Psoas muscle (tissue), 8 donors: ENCODE data around the gene TAGLN. TPM values are rescaled to one million over a fixed set of nuclear protein-coding genes. Genes with fewer than 3 reads are reported as not detected.

Experiments
- ATAC-seq, 4 donors: fragments of 200-7000 bp; cut with Tn5 transposase; one replicate each; pipeline ENCODE4 v1.9.1; 2020; ENCODE audit warnings: moderate library complexity in 3 of 4, mild to moderate bottlenecking in 2 of 4
- DNase-seq, 2 donors: peaks; one replicate each; pipeline ENCODE4 v3.0.0-alpha.2; 2020
- H3K27ac ChIP-seq: fragments of 200-600 bp; one replicate; pipeline ENCODE4 v1.8.0; 2022
- H3K27me3 ChIP-seq, 3 donors: fragments of 200-600 bp in 1 of 3; one replicate each; pipeline versions ENCODE4 v1.6.1 to v1.8.0; 2013 to 2022; ENCODE audit warnings: low read length in 2 of 3, mild to moderate bottlenecking in 2 of 3, moderate library complexity in 1 of 3; ENCODE audit not compliant: insufficient read depth in 3 of 3
- H3K36me3 ChIP-seq, 2 donors: fragments of 200-600 bp in 1 of 2; one replicate each; pipeline versions ENCODE4 v1.6.1 to v1.8.0; 2013 to 2022; ENCODE audit warnings: low read depth in 1 of 2, mild to moderate bottlenecking in 1 of 2, moderate library complexity in 1 of 2; ENCODE audit not compliant: insufficient read depth in 1 of 2
- H3K4me1 ChIP-seq: fragments of 200-600 bp; one replicate; pipeline ENCODE4 v1.8.0; 2022
- H3K4me3 ChIP-seq: fragments of 200-600 bp; one replicate; pipeline ENCODE4 v1.8.0; 2022; ENCODE audit warnings: mild to moderate bottlenecking
- H3K9me3 ChIP-seq: fragments of 200-600 bp; one replicate; pipeline ENCODE4 v1.8.0; 2022
- WGBS, 3 donors: extraction: QIAGEN DNeasy Blood & Tissue Kit; methylation state at CpG; one replicate each; pipeline versions ENCODE4 v1.1.6 to v1.1.7; 2013; 5-methylcytosine and 5-hydroxymethylcytosine counted together
- intact Hi-C, 2 donors: fragments of 100-400 bp; cut with DNase I; formaldehyde crosslinking; loops; one replicate each; pipeline versions ENCODE4 v1.11.0 to v1.14.2; 2022
- polyA plus RNA-seq, 3 donors: library from polyadenylated mRNA; stranded (reverse); fragments of 200-250 nt; gene quantifications; one replicate each; pipeline ENCODE4 v1.2.3, GENCODE V29; 2013
- total RNA-seq, 4 donors: library from RNA; stranded (reverse); fragmentation: NEBNext Ultra II Directional in 2 of 4; extraction: Animal tissue kit (Norgen Biotek cat#: 25700) in 2 of 4; gene quantifications; one replicate each; pipeline versions ENCODE4 v1.2.1 to v1.2.4, GENCODE V29; 2021 to 2023
- TF ChIP-seq, protein P1 (sequence below): fragments of 200-600 bp; IDR thresholded peaks from one replicate; pipeline ENCODE4 v1.8.0; 2022; ENCODE audit warnings: antibody characterized with exemption
- donor health status: healthy with polysubstance abuse.
- donor health status: DM: no; HTN: no; CAD: no; lungs with moderate emphysema.
- donor health status: Bipolar disorder and iron deficiency.
- donor health status: healthy.
- donor health status: DM: yes; HTN: yes; CAD: no.
- donor health status: DM: no; HTN: no; CAD: no.
- donor health status: DM: no; HTN: no; CAD: no.
- donor health status: DM: yes; HTN: yes; CAD: no.

Gene TAGLN
- total and polyA plus RNA-seq, 7 donors = 36.2 to 140 (median 73.0) TPM

DNA sequence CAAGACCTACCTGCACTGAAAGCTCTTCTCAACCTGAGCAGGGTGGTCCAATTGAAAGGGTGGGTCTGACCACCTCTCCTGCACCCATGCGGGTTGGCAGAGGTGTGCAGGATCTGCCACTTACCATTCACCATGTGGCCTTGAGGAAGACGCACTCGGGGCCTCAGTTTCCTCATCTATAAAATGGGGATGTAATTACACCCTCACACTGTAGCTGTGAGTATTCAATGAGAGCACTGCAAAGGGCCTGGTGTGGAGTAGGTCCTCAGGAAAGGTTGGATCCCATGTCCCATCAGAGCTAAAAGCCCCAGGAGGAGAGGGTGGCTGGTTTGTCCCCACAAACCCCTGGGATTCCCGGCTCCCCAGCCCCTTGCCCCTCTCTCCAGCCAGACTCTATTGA, 557 bp upstream of the TAGLN start:
- TF ChIP-seq, protein P1, sequence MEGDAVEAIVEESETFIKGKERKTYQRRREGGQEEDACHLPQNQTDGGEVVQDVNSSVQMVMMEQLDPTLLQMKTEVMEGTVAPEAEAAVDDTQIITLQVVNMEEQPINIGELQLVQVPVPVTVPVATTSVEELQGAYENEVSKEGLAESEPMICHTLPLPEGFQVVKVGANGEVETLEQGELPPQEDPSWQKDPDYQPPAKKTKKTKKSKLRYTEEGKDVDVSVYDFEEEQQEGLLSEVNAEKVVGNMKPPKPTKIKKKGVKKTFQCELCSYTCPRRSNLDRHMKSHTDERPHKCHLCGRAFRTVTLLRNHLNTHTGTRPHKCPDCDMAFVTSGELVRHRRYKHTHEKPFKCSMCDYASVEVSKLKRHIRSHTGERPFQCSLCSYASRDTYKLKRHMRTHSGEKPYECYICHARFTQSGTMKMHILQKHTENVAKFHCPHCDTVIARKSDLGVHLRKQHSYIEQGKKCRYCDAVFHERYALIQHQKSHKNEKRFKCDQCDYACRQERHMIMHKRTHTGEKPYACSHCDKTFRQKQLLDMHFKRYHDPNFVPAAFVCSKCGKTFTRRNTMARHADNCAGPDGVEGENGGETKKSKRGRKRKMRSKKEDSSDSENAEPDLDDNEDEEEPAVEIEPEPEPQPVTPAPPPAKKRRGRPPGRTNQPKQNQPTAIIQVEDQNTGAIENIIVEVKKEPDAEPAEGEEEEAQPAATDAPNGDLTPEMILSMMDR = no peak
- Histone ChIP-seq H3K4me3 (peak overlapping the region; percentile 58), H3K9me3 (no peaks in the 10 kb centered on the region), H3K4me1 (no peaks in the 10 kb centered on the region), H3K27ac (peak overlapping the region; percentile 56), H3K36me3 (peaks cover 0 to 25% of the 10 kb centered on the region in 2 donors), H3K27me3 (no peaks in the 10 kb centered on the region)
- WGBS, 3 donors = 62 to 72% (median 69%) methylated on average over 4 of the region's 4 CpGs
- DNase-seq (no peak), ATAC-seq (no peak)
- intact Hi-C loops = no loop called here

GRCh38 chr11:117199916-117200812, 994 bp downstream of the TAGLN start:
- Histone ChIP-seq H3K27me3 (no peaks in the 10 kb centered on the region), H3K36me3 (peaks cover 0 to 35% of the 10 kb centered on the region in 2 donors), H3K9me3 (no peaks in the 10 kb centered on the region), H3K4me1 (no peaks in the 10 kb centered on the region), H3K4me3 (peak overlapping the region; percentile 58), H3K27ac (peak overlapping the region; percentile 56)
- intact Hi-C loops = no loop called here
- DNase-seq (no peak), ATAC-seq (no peak)
- 64 to 68% (median 64%) methylated on average over 13 of the region's 13 CpGs for WGBS, 3 donors
- TF ChIP-seq, protein P1 = no peak

- no peak for DNase-seq
Measured at GRCh38 chr11:117200813-117201657, 1.9 kb downstream of the TAGLN start.

DNA sequence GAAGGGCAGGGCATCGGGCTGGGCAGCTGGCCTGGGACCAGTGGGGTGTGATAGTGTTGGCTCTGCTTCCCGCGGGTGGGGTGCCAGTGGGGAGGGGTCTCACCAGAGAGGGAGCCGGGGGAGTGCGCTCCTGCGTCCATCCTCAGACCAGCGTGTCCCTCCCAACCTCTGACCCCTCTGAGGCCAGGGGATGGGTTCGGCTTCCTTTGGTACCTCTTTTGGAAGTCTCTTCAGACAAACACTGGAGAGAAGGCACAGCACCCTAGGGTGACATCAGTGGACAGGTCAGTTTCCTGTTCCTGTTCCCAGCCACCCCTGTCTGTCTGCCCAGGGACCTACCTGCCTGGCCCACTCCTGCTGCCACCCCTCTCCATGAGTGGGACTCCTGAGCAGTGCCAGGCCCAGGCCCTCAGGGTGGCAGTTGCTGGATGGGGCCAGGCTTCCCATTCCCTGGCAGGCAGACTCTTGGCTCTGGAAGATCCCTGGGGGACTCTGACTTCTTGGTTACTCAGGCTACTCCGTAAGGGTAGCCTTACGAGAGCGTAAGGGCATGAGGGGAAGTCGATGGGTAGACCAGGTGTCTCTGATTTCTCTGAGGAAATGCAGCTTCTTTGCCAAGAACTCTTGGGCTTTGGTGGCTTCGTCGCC, 2.6 kb downstream of the TAGLN start:
- 32 to 63% (median 39%) methylated on average over 12 to 14 of the region's 14 CpGs for WGBS, 3 donors
- Histone ChIP-seq H3K4me3 (peak overlapping the region; percentile 58), H3K36me3 (peaks cover 0 to 25% of the 10 kb centered on the region in 2 donors), H3K27ac (peak overlapping the region; percentile 25), H3K27me3 (no peaks in the 10 kb centered on the region), H3K9me3 (no peaks in the 10 kb centered on the region), H3K4me1 (no peaks in the 10 kb centered on the region)
- TF ChIP-seq, protein P1 = no peak
- intact Hi-C loops = no loop called here
- ATAC-seq = no peak
- DNase-seq = no peak

More at GRCh38 chr11:117200813-117201657, 1.9 kb downstream of the TAGLN start:
- intact Hi-C loops = no loop called here
- no peak for ATAC-seq
- H3K9me3 ChIP-seq = no peaks in the 10 kb centered on the region
- no peaks in the 10 kb centered on the region for H3K27me3 ChIP-seq
- TF ChIP-seq, protein P1 = no peak
- 48 to 66% (median 55%) methylated on average over 12 of the region's 12 CpGs for WGBS, 3 donors
- H3K4me1 ChIP-seq = no peaks in the 10 kb centered on the region
- peaks cover 0 to 31% of the 10 kb centered on the region in 2 donors for H3K36me3 ChIP-seq
- H3K27ac ChIP-seq = peak overlapping the region; percentile 56
- H3K4me3 ChIP-seq = peak overlapping the region; percentile 58
